Fibroblast of skin of abdomen (primary cell): ENCODE measurements around the gene KCNK17.
"Not testable (repeated sequence)": the region's sequence is repeated elsewhere in the genome, so short reads cannot be mapped to it uniquely, and the experiment has no call there.

Experiments used
- DNase-seq: peaks from one replicate; pipeline ENCODE4 v3.0.0-alpha.2; 2013

Gene KCNK17

GRCh38 chr6:39302011-39302410, 12.2 kb downstream of the KCNK17 start:
- no peak for DNase-seq

DNA sequence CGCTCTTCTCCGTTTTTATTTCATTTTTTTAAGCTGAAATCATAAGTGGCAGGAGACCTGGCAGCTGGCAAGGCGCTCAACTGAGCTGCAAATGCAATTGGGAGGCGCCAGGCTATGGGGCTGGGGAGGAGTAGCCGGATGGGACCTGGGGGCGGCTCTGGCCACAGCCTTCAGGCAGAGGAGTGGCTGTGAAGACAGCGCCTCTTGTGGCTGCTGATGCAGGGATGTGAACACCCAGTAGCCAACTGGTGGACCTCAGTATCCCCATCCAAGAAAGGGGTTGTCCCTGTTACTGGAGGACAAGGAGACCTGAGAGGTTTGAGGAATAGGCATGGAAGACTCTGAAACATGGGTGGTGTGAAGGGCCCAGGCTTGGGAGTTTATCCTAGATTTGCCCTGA, 12.6 kb downstream of the KCNK17 start:
- no peak for DNase-seq

DNA sequence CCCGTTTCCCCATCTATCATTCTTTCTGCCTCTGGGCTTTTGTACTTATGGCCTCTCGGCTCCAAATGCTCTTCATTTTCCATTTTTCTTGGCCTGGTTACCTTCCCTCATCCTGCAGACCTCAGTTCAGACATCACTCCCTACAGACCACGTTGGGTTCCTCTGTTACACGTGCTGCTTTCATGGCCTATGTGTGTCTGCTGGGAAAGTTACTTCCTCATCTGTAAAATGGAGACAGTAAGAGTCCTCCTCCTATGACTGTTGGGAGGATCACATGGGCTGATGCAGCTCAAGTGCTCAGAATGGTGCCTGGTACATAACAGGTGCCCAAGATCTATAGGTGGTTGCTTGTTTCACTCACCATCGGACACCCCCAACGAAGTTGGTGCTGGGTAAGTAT, 13.5 kb downstream of the KCNK17 start:
- no peak for DNase-seq

DNA sequence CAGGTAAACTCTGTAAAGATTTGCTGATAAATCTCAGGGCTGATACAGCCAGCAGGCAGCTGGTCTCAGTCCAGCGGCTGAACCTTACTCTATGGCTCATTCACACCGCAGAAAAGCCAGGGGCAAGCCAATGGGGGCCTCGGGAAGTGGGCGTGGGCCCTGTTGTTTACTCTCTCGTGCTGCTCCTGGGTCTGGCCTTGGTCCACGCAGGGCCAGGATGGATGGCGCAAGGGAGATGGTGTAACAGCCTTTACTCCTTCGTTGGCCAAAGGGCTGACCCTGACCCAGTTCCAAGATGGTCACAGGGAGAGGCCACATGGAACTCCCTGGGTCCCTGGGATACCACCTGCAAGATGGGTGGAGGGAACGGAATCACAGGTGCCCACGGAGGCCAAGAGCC, 16.2 kb downstream of the KCNK17 start:
- no peak for DNase-seq

- DNase-seq = no peak
These were observed 17.2 kb downstream of the KCNK17 start for GRCh38 chr6:39296745-39297640.

DNA sequence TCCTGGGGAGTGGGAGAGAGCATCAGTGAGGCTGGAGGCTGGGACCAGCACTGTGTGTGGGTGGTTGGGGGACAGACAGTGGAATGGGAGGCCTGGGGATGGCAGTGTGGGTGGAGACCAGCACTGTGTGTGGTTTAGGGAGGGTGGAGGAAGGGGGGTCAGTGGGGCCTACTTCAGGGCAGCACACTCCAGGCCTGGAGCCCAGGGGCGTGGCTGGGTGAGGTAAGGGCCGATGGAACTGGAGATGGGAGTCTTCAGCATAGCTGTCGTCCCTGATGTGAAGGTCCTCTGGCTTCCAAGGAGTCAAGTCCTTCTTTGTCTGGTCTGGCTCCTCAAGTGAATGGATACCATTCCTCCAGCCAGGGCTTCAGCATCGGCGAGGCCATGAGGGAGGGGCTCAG, 18.6 kb downstream of the KCNK17 start:
- DNase-seq = no peak

GRCh38 chr6:39294899-39295298, 19.3 kb downstream of the KCNK17 start:
- no peak for DNase-seq

DNA sequence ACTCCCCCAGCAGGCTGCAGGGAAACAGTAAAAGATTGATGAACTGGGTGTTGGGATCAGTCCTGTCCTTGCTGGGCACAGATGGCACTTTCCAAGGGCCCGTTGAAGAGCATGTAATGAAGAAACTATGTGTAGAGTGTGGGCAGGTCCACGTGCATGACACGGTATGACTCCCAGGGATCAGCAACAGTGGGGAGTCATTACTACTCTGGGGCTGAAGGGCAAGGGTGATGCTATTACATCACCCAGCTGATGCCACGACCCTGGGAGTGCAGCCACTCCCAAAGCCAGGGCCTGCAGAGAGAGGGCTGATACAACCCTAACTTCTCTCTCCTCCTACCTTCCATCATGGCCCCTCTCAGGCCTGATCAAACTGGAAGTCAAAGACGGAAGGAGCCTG, 20.1 kb downstream of the KCNK17 start:
- DNase-seq = no peak

DNA sequence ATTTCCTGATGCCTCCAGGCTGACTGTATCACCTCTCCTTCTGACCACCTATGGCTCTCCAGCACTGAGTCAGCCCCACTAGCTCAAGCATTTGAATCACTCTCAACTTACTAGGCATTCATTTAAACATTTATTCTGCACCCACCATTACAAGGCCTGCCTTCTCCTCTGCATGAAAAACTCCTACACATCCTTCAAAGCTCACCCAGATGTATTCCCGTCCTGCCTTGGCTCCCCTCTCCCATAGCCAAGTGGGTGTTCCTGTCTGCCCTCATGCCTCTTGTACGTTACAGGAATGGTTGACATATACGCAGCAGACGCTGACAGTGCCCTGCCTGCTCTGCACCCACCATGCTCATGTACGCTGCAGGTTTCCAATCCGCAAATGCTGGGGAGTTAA, 21.6 kb downstream of the KCNK17 start:
- no peak for DNase-seq

- no peak for DNase-seq
These were observed 24.7 kb downstream of the KCNK17 start for GRCh38 chr6:39289490-39289889.

- no peak for DNase-seq
These were observed 26.6 kb downstream of the KCNK17 start for GRCh38 chr6:39287601-39288000.

DNA sequence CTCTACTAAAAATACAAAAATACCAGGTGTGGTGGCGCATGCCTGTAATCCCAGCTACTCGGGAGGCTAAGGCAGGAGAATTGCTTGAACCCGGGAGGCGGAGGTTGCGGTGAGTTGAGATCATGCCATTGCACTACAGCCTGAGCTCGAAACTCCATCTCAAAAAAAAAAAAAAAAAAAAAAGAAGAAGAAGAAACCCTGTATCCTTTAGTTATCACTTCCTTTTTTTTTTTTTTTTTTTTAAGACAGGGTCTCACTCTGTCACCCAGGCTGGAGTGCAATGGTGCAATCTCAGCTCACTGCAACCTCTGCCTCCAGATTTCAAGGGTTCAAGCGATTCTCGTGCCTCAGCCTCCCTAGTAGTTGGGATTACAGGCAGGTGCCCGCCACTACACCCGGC, 27.6 kb downstream of the KCNK17 start:
- DNase-seq = not testable (repeated sequence)

DNA sequence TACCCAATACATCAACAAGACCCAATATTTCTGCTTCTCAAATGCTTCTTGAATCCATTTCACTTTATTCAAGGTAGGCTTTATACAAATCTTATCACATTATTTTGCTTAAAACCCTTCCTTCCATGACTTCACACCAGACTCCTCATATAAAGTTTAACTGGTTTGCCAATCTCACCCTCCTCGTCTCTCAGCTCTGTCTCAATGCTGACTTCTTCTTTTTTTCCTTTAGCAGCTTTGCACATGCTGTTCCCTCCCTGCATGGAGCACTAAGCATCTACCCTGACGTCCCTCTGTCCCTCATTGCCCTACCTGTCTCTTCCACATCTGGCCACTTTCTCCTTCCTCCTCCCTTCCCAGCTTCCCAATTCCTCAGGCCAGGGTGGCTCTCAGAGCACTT, 31.4 kb downstream of the KCNK17 start:
- DNase-seq = no peak

DNA sequence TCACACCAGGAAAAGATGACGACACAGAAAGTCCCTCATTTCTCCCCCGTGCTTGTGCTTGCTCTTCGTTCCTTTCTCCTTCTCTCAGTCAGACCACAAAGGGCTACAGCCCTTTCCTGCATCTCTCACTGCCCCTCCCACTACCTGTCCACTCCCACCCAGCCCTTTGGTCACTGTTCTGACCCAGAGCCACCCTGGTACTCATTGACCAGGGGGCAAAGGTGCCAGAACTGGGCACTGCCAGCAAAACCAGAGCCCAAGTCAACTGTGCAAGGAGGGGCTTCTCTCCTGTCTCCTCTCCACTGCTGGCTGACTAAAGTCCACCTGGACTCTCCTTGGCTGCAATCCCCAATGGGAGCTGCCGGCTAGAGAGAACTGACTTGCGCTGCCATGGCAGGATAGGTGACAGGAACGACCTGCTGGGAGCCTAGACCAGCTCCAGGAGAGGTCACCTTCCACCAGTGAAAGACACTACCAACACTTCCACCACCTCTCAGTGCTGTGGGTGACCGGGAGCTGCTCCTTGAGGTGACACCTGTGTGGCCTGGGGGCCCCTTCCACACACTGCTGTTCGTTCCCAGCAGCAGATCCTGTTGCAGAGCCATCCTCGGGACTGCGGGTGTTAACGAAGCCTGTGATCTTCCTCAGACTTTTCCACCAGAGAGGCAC, 32.8 kb downstream of the KCNK17 start:
- no peak for DNase-seq

DNA sequence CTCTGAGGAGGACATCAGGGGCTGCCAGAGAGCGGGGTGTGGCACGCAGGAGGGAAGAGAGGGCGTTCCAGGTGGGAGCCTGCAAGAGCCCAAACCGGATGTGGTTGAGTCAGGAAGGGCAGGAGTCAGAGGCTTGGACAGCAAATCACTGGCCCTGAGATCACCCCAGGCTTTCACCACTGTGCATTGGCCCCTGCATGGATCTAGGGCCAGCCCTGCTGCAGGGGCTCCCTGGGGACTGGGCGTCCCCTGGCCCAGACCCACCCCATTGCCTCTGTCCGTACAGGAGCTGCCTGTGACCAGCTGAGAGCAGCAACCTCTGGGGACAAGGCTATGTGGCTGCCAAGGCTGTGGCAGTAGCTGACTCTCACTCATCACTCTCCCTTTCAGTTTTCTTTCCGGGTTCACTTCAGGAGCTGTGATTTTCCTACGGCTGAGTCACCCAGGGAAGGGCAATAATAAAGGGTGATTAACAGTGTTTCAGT, 33.9 kb downstream of the KCNK17 start:
- no peak for DNase-seq

DNA sequence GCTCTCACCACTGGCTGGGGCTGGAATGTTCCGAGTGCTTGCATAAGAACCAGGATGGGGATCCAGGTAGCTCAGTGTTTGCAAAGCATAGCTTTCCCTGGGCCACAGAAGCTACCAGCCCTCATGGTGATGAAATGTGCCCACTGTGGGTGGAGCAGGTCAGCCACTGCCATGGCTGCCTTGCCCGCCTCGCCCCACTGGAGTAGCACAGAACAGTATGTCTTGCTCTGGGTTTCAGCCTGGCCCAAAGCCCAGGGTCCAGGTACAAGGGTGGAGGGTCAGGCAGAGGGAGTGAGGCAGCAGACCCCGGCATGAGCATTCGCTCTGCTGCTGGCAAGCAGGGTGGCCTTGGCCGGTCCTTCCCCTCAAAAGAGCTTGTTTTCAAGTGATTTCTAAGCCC, 34.7 kb downstream of the KCNK17 start:
- DNase-seq = no peak

GRCh38 chr6:39276379-39276995, 37.7 kb downstream of the KCNK17 start:
- no peak for DNase-seq

DNA sequence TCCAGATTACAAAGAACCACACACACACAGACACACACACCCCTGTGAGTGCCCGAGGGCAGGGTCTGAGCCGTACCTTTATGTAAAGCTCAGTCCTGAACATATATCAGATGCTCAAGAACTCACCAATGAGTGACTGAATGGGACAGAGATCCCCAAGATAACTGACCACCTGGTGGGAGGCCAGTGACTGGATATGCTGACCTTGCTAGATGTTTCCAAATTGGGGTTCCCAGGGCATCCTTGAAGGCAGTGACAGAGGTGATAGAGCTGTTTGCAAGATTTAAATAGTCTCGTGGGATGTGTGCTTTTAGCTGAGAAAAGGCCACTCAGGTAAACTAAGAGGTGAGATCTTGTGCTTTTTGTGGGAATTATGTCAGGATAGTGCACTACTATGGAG, 39.3 kb downstream of the KCNK17 start:
- DNase-seq = no peak

DNA sequence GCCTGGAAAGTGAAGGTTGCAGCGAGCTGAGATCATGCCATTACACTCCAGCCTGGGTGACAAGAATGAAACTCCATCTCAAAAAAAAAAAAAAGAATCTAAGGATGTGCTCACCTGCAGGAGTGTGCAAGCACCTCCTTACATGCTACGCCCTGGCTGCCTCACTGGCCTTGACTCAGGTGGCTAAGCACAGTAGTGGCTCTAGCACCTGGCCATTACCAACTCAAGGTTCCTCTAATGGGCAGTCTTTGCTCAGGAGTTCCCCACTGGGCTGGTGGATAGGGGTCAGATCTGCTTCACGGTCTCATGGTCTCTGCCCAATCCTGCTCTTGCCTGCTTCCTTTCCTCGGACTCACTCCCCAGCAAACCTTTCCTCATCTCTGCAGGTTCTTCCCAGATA, 39.7 kb downstream of the KCNK17 start:
- DNase-seq = no peak

DNA sequence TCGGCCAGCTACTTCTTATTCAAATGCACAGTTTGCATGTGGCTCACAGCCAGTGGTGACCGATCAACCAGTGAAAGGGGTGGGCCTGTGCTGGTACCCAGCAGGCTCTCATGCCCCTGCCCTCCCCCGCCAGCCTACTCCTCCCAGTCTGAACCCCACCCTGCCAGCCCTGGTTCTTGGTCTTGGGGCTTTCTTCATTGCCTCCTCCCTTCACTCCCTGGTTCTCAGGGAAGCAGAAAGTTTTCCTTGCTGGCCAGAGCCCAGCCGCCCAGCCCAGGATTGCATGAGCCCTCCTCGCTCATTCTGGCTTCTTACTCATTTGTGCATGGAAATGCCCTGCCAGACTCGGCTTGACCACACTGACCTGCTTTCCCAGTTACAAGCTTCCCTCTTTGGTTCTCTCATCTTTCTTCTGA, 40.8 kb downstream of the KCNK17 start:
- no peak for DNase-seq

- no peak for DNase-seq
These were observed 44.3 kb downstream of the KCNK17 start for GRCh38 chr6:39269961-39270360.

DNA sequence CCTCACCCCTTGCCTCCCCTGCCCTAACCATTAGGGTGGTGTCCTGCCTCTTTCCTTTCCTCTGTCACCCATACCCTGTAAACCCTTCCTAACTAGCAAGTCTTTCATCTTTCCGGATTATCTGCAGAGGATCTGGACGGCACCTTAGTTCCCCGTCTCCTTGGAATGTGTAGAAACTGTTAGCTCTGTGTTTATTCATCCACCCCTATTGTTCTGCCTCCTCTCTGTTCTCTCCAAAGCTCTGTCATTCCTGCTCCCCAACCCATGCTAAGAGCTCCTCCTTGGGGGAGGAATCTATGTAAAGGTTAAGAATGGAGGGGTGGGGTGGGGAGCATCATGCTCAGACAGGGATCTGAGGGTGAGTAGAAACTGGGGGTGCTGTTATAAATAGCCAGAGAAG, 45.5 kb downstream of the KCNK17 start:
- no peak for DNase-seq

DNA sequence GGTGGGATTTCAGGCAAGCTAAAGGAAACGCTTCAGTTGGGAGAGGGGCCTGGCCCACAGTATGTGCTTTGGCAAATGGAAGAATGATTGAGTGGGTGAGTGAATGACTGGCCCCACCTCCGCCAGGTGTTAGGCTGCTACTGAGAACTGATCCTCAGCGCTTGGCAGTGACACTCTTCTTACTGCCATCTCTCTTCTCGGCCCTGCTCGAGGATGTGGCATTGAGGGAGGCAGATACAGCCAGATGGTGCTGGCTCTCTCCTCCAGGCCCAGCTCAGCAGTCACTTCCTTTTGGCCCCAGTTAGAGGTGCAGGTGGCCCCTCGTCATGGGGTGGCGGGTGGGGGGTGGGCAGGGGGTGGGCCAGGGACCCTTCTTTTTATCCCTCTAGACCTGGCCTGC, 46.0 kb downstream of the KCNK17 start:
- no peak for DNase-seq
